ENCODE data around the gene GPR162.

GRCh38 chr12:6813363-6813762, 8.3 kb upstream of the GPR162 start:
- TF ChIP-seq CTCF (IDR thresholded peaks at IDR 0.05; ENCODE audit: low read length) (no peak), EZH2 (optimal IDR thresholded peaks at IDR 0.05; ENCODE audit: low read depth, low read length) (no peak)

Data from MM.1S (cell line).